ENCODE measurements around the gene EDIL3. TPM values are rescaled to one million over a fixed set of nuclear protein-coding genes. Genes with fewer than 3 reads are reported as not detected.
"Not testable (repeated sequence)": the region's sequence is repeated elsewhere in the genome, so short reads cannot be mapped to it uniquely, and the experiment has no call there.

Gene EDIL3
- total RNA-seq, 2 experiments from 2014 or later: not detected

DNA sequence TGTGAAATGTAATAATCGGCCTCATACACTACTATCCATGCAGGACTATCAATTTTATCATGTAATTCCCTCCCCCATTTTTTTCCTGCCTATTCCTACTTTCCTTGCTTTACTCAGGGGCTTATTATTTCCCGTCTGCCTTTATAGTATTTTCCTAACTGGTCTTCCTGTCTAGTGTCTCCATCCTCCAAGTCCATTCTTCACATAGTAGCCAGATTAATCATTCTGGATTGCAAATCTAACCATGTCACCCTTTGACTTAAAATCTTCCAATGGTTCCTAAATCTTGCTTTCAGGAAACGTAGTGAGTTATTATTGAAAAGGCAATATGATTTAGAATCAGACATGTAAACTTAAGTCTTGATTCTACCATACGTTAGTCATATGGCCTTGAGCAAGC lies 356.6 kb downstream of the EDIL3 start:
- Mint-ChIP-seq H3K27me3 (no peaks in the 10 kb centered on the region), H3K4me3 (no peak overlapping the region), H3K27ac (no peak overlapping the region), H3K9me3 (peaks cover 4% of the 10 kb centered on the region), H3K36me3 (ENCODE audit: low read depth) (no peaks in the 10 kb centered on the region), H3K4me1 (ENCODE audit: low read depth) (no peaks in the 10 kb centered on the region)
- no peak for ATAC-seq (ENCODE audit: poor library complexity)
- H3K4me1 ChIP-seq (ENCODE audit: insufficient read depth, low read length): no peaks in the 10 kb centered on the region
- H3K27me3 ChIP-seq (ENCODE audit: control insufficient read depth in 1 of 2, insufficient read depth in 2 of 2, low read length in 2 of 2): no peaks in the 10 kb centered on the region
- H3K27ac ChIP-seq (ENCODE audit: low read depth in 1 of 2, low read length in 2 of 2): no peak overlapping the region
- H3K36me3 ChIP-seq (ENCODE audit: insufficient read depth, low read length): no peaks in the 10 kb centered on the region
- ChIA-PET CTCF (no interaction called here), POLR2A (no interaction called here)
- intact Hi-C loops (cut with DNase I, micrococcal nuclease): no loop called here
- DNase-seq: no peak
- H3K9me3 ChIP-seq (ENCODE audit: control insufficient read depth in 1 of 2, insufficient read depth in 1 of 2, low read length in 2 of 2): no peaks in the 10 kb centered on the region
- TF ChIP-seq, protein P1, sequence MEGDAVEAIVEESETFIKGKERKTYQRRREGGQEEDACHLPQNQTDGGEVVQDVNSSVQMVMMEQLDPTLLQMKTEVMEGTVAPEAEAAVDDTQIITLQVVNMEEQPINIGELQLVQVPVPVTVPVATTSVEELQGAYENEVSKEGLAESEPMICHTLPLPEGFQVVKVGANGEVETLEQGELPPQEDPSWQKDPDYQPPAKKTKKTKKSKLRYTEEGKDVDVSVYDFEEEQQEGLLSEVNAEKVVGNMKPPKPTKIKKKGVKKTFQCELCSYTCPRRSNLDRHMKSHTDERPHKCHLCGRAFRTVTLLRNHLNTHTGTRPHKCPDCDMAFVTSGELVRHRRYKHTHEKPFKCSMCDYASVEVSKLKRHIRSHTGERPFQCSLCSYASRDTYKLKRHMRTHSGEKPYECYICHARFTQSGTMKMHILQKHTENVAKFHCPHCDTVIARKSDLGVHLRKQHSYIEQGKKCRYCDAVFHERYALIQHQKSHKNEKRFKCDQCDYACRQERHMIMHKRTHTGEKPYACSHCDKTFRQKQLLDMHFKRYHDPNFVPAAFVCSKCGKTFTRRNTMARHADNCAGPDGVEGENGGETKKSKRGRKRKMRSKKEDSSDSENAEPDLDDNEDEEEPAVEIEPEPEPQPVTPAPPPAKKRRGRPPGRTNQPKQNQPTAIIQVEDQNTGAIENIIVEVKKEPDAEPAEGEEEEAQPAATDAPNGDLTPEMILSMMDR (IDR thresholded peaks at IDR 0.05): no peak
- no peak overlapping the region for H3K4me3 ChIP-seq (ENCODE audit: low read length)

DNA sequence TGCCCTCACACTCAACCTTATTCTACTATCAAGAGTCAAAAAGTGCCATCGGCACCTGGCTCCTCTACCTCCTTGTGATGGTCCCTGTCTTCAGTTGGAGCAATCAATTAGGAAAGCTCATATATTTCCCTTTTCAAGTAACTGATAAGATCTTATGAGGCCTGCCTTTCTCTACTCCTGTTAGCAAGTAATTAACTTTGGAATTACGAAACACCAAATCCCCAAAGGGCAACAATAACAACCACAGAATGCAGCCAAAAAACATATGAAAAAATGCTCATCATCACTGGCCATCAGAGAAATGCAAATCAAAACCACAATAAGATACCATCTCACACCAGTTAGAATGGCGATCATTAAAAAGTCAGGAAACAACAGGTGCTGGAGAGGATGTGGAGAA lies 366.2 kb downstream of the EDIL3 start:
- H3K4me1 Mint-ChIP-seq (ENCODE audit: low read depth); H3K27me3 ChIP-seq (ENCODE audit: control insufficient read depth in 1 of 2, insufficient read depth in 2 of 2, low read length in 2 of 2); H3K4me3 ChIP-seq (ENCODE audit: low read length); H3K36me3 ChIP-seq (ENCODE audit: insufficient read depth, low read length); H3K9me3 Mint-ChIP-seq; H3K4me1 ChIP-seq (ENCODE audit: insufficient read depth, low read length); DNase-seq; H3K36me3 Mint-ChIP-seq (ENCODE audit: low read depth); intact Hi-C loops (cut with DNase I, micrococcal nuclease); H3K27ac Mint-ChIP-seq; H3K9me3 ChIP-seq (ENCODE audit: control insufficient read depth in 1 of 2, insufficient read depth in 1 of 2, low read length in 2 of 2); POLR2A ChIA-PET; ATAC-seq (ENCODE audit: poor library complexity); H3K27ac ChIP-seq (ENCODE audit: low read depth in 1 of 2, low read length in 2 of 2); CTCF ChIA-PET; H3K27me3 Mint-ChIP-seq; H3K4me3 Mint-ChIP-seq: not testable (repeated sequence)

- Mint-ChIP-seq H3K36me3 (ENCODE audit: low read depth) (no peaks in the 10 kb centered on the region), H3K27ac (no peak overlapping the region), H3K4me1 (ENCODE audit: low read depth) (no peaks in the 10 kb centered on the region), H3K4me3 (no peak overlapping the region), H3K9me3 (peaks cover 5% of the 10 kb centered on the region), H3K27me3 (no peaks in the 10 kb centered on the region)
- Histone ChIP-seq H3K27me3 (ENCODE audit: control insufficient read depth in 1 of 2, insufficient read depth in 2 of 2, low read length in 2 of 2) (no peaks in the 10 kb centered on the region), H3K27ac (ENCODE audit: low read depth in 1 of 2, low read length in 2 of 2) (no peak overlapping the region), H3K4me3 (ENCODE audit: low read length) (no peak overlapping the region), H3K9me3 (ENCODE audit: control insufficient read depth in 1 of 2, insufficient read depth in 1 of 2, low read length in 2 of 2) (no peaks in the 10 kb centered on the region), H3K36me3 (ENCODE audit: insufficient read depth, low read length) (no peaks in the 10 kb centered on the region), H3K4me1 (ENCODE audit: insufficient read depth, low read length) (no peaks in the 10 kb centered on the region)
- ATAC-seq (ENCODE audit: poor library complexity): no peak
- CTCF ChIA-PET: no interaction called here
- DNase-seq: no peak
- intact Hi-C loops (cut with DNase I, micrococcal nuclease): no loop called here
- POLR2A ChIA-PET: no interaction called here
- TF ChIP-seq, protein P1 (IDR thresholded peaks at IDR 0.05): no peak
Observed at GRCh38 chr5:84017523-84018172, 367.0 kb downstream of the EDIL3 start.

- Histone ChIP-seq H3K4me3 (ENCODE audit: low read length) (no peak overlapping the region), H3K9me3 (ENCODE audit: control insufficient read depth in 1 of 2, insufficient read depth in 1 of 2, low read length in 2 of 2) (no peaks in the 10 kb centered on the region), H3K27ac (ENCODE audit: low read depth in 1 of 2, low read length in 2 of 2) (no peak overlapping the region), H3K36me3 (ENCODE audit: insufficient read depth, low read length) (no peaks in the 10 kb centered on the region), H3K4me1 (ENCODE audit: insufficient read depth, low read length) (no peaks in the 10 kb centered on the region), H3K27me3 (ENCODE audit: control insufficient read depth in 1 of 2, insufficient read depth in 2 of 2, low read length in 2 of 2) (no peaks in the 10 kb centered on the region)
- peaks cover 3% of the 10 kb centered on the region for H3K9me3 Mint-ChIP-seq
- CTCF ChIA-PET: no interaction called here
- intact Hi-C loops (cut with DNase I, micrococcal nuclease): no loop called here
- no peaks in the 10 kb centered on the region for H3K4me1 Mint-ChIP-seq (ENCODE audit: low read depth)
- no peak overlapping the region for H3K27ac Mint-ChIP-seq
- TF ChIP-seq, protein P1 (IDR thresholded peaks at IDR 0.05): no peak
- no peak overlapping the region for H3K4me3 Mint-ChIP-seq
- DNase-seq: no peak
- no peak for ATAC-seq (ENCODE audit: poor library complexity)
- H3K36me3 Mint-ChIP-seq (ENCODE audit: low read depth): no peaks in the 10 kb centered on the region
- POLR2A ChIA-PET: no interaction called here
- H3K27me3 Mint-ChIP-seq: no peaks in the 10 kb centered on the region
Observed at GRCh38 chr5:84016085-84016484, 368.6 kb downstream of the EDIL3 start.

Measured in CD4-positive, alpha-beta T cell (primary cell).